ENCODE data around the gene ITPKC.

The ITPKC gene

GRCh38 chr19:40716482-40717324, at the start of gene ITPKC, which contains the start of gene COQ8B:
Gene ITPKC (plus strand): TSS chr19:40717112. CDS start chr19:40717136, 24 bp downstream.
Gene COQ8B (minus strand): TSS chr19:40716886. CDS start chr19:40714632, 2,254 bp downstream.
- peak; percentile 100 for DNase-seq (ENCODE audit: low spot score)

- no peak for DNase-seq (ENCODE audit: low spot score)
Observed at GRCh38 chr19:40667602-40668001, 49.3 kb upstream of the ITPKC start.

- DNase-seq (ENCODE audit: low spot score): no peak
Observed at GRCh38 chr19:40668991-40669614, 47.8 kb upstream of the ITPKC start.

GRCh38 chr19:40671404-40671803, 45.5 kb upstream of the ITPKC start:
- DNase-seq (ENCODE audit: low spot score): no peak

GRCh38 chr19:40672038-40672437, 44.9 kb upstream of the ITPKC start:
- DNase-seq (ENCODE audit: low spot score): no peak

- DNase-seq (ENCODE audit: low spot score): no peak
Observed at GRCh38 chr19:40672573-40673299, 44.2 kb upstream of the ITPKC start.

GRCh38 chr19:40673397-40673796, 43.5 kb upstream of the ITPKC start:
- DNase-seq (ENCODE audit: low spot score): no peak

- DNase-seq (ENCODE audit: low spot score): no peak
Observed at GRCh38 chr19:40674291-40674690, 42.6 kb upstream of the ITPKC start.

- no peak for DNase-seq (ENCODE audit: low spot score)
Observed at GRCh38 chr19:40677156-40677555, 39.8 kb upstream of the ITPKC start.

GRCh38 chr19:40681039-40681438, 35.9 kb upstream of the ITPKC start:
- no peak for DNase-seq (ENCODE audit: low spot score)

- no peak for DNase-seq (ENCODE audit: low spot score)
Observed at GRCh38 chr19:40682431-40682964, 34.4 kb upstream of the ITPKC start.

GRCh38 chr19:40683437-40683836, 33.5 kb upstream of the ITPKC start:
- DNase-seq (ENCODE audit: low spot score): no peak

GRCh38 chr19:40684280-40684679, 32.6 kb upstream of the ITPKC start:
- no peak for DNase-seq (ENCODE audit: low spot score)

- DNase-seq (ENCODE audit: low spot score): no peak
Observed at GRCh38 chr19:40685016-40685526, 31.8 kb upstream of the ITPKC start.

GRCh38 chr19:40685563-40685962, 31.3 kb upstream of the ITPKC start:
- no peak for DNase-seq (ENCODE audit: low spot score)

- no peak for DNase-seq (ENCODE audit: low spot score)
Observed at GRCh38 chr19:40686882-40687524, 29.9 kb upstream of the ITPKC start.

- DNase-seq (ENCODE audit: low spot score): peak; percentile 84
Observed at GRCh38 chr19:40687525-40688016, 29.3 kb upstream of the ITPKC start.

- DNase-seq (ENCODE audit: low spot score): no peak
Observed at GRCh38 chr19:40688309-40688708, 28.6 kb upstream of the ITPKC start.

- DNase-seq (ENCODE audit: low spot score): no peak
Observed at GRCh38 chr19:40688987-40689338, 27.9 kb upstream of the ITPKC start.

- DNase-seq (ENCODE audit: low spot score): no peak
Observed at GRCh38 chr19:40689339-40690049, 27.4 kb upstream of the ITPKC start.

Measured in left forelimb (tissue), 1 donor.